Ovary (tissue), 9 donors: ENCODE data around the gene JPT1. TPM values are rescaled to one million over a fixed set of nuclear protein-coding genes. Genes with fewer than 3 reads are reported as not detected.

ENCODE experiments used
- DNase-seq, 5 donors: peaks; one replicate each; pipeline ENCODE4 v3.0.0-alpha.2; 2019 to 2020
- H3K27ac ChIP-seq, 2 donors: fragments of 200-600 bp; one replicate each; pipeline versions ENCODE4 v1.5.1 to v1.8.0; 2019 to 2022
- H3K27me3 ChIP-seq: fragments of 200-600 bp; one replicate; pipeline ENCODE4 v1.8.0; 2022
- H3K36me3 ChIP-seq: fragments of 200-600 bp; sonication (generic); one replicate; pipeline ENCODE4 v1.5.1; 2019
- H3K4me1 ChIP-seq: one replicate; pipeline ENCODE4 v1.8.1; 2013; ENCODE audit warnings: mild to moderate bottlenecking, moderate library complexity; ENCODE audit not compliant: insufficient read depth
- H3K4me3 ChIP-seq: fragments of 200-600 bp; sonication (generic); one replicate; pipeline ENCODE4 v1.5.1; 2017
- H3K9me3 ChIP-seq, 2 donors: fragments of 200-600 bp in 1 of 2; sonication (generic) in 1 of 2; one replicate each; pipeline versions ENCODE4 v1.5.1 to v1.8.1; 2013 to 2019; ENCODE audit warnings: mild to moderate bottlenecking in 1 of 2, moderate library complexity in 1 of 2
- CTCF ChIP-seq, 3 donors: fragments of 450-650 bp in 2 of 3; fragments of 200-600 bp in 1 of 3; IDR thresholded peaks; one replicate each; pipeline versions ENCODE4 v1.5.1 to v1.8.0; 2016 to 2022; ENCODE audit warnings: antibody characterized with exemption in 3 of 3, mild to moderate bottlenecking in 1 of 3
- EP300 ChIP-seq: sonication (generic); formaldehyde crosslinking; IDR thresholded peaks from one replicate; pipeline ENCODE4 v1.6.1; 2017; ENCODE audit warnings: antibody characterized with exemption
- POLR2A ChIP-seq: fragments of 450-650 bp; IDR thresholded peaks from one replicate; pipeline ENCODE4 v1.6.1; 2017; ENCODE audit warnings: antibody characterized with exemption, mild to moderate bottlenecking, moderate library complexity
- WGBS, 3 donors: extraction: QIAGEN DNeasy Blood & Tissue Kit in 1 of 3; methylation state at CpG; one replicate each; pipeline versions ENCODE4 v1.1.5 to v1.1.7; 2013 to 2017; 5-methylcytosine and 5-hydroxymethylcytosine counted together
- intact Hi-C, 4 donors: fragments of 100-400 bp; cut with DNase I; formaldehyde crosslinking; loops; one replicate each; pipeline versions ENCODE4 v1.11.0 to v1.15.1; 2022 to 2023
- polyA plus RNA-seq, 2 donors: library from polyadenylated mRNA; stranded (reverse); fragments of 200-250 nt in 1 of 2; fragments of 350-450 nt in 1 of 2; fragmentation: Illumina TruSeq in 1 of 2; extraction: RNeasy Lipid Tissue Mini Kit (QIAGEN cat#74804) in 1 of 2; gene quantifications; one replicate each; pipeline ENCODE4 v1.2.3, GENCODE V29; 2013 to 2014
- total RNA-seq, 7 donors: library from RNA; depleted of rRNA in 2 of 7; stranded (reverse); fragments of >200 nt in 2 of 7; fragmentation: NEBNext Ultra II Directional in 3 of 7; extraction: Animal tissue kit (Norgen Biotek cat#: 25700) in 3 of 7; gene quantifications; one replicate each; pipeline versions ENCODE4 v1.1.0 to v1.2.4, GENCODE V29; 2016 to 2023
- donor health status: DM: no; HTN: no; CAD: no; lungs with moderate emphysema.
- donor health status: DM: no; HTN: no; CAD: no.
- donor health status: Bipolar disorder and iron deficiency.
- donor health status: DM: yes; HTN: yes; CAD: no.
- donor health status: DM: no; HTN: no; CAD: no.
- donor health status: DM: yes; HTN: yes; CAD: no.

Gene JPT1
- total and polyA plus RNA-seq, 9 donors = 12.9 to 54.5 (median 20.2) TPM

DNA sequence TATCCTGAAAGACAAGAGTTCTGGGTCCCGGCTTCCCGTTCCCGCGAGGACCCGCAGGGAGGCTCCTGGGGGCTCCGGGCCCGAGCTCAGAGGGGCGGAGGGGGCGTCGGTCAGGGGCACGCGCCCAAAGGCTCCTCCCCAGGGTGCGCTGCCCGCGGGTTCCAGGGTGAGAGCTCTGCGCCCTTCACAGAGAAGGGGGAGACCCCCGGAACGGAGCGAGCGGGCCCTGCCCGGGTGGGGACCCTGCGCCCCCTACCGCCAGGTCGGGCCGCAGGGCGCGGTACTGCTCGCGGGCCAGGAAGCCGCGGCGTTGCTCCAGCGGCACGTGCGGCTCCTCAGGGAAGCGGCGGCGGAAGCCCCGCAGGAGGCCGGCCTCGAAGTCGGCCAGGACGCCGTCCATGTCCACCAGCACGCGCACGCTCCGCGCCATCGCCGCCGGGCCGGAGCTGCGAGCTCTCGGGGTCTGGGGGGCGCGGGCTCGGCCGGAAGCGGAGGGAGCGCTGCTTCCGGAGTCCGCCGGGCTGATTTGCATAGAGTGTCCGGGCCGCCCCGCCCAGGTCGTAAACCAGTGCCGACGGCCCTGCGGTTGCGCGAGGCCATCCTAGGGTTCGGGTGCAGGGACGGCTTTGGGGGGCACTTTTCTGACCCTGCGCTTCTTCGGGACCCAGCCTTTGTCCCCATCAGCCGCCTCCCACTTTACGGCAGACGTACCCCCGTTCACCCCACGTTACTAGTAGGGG is 22.9 kb downstream of the JPT1 start, which contains the start of gene NT5C:
NT5C (minus strand) TSS at position 465 of the 740 bp plus-strand sequence; CDS start at position 430, 35 bp downstream.
- Histone ChIP-seq H3K4me3 (peak within 1 kb of the TSS; percentile 74), H3K9me3 (no peaks in the 10 kb centered on the region), H3K4me1 (no peaks in the 10 kb centered on the region), H3K36me3 (no peaks in the 10 kb centered on the region), H3K27me3 (no peaks in the 10 kb centered on the region), H3K27ac (peak within 1 kb of the TSS; percentile 76 to 92)
- DNase-seq = peak; percentile 79 to 90 (median 82)
- TF ChIP-seq POLR2A = peak; percentile 69
- TF ChIP-seq EP300 = no peak
- peak; percentile 73 to 88 (median 85) for TF ChIP-seq CTCF (IDR thresholded peaks at IDR 0.05)
- 0 to 1% (median 0%) methylated on average over 46 to 82 of the region's 82 CpGs for WGBS, 3 donors
- intact Hi-C loops = no loop called here

DNA sequence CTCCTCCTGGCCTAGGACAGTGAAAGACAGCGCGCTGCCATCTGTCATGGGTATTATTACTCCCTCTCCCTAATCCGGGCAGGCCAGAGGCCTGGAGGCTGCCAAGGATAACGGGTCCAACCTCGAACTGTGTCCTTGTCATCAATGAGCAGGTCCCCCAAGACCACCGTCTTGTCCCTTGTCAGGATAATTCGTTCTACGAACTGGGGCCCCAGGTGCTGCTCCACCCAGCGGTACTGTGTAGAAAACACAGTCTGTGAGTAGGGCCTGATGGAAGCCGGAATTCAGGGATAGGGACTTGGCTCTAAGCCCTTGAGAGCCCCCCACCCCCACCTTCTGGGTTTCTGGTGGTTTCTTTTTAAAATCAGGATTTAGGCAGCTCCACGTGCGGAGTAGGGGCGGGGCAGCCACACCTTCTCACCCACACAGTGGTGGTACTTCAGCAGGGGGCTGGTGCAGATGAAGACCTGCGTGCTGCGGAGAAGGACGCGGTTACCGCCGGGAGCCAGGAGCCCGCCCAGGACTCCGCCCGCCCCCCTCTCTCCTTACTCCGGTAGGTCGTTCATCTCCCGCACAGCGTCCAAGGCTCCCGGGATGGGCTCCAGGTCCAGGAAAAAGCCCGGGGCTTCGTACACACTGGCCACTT is 23.6 kb downstream of the JPT1 start:
- H3K36me3 ChIP-seq = no peaks in the 10 kb centered on the region
- H3K27ac ChIP-seq = peak overlapping the region; percentile 76 to 92
- TF ChIP-seq EP300 (no peak), CTCF (IDR thresholded peaks at IDR 0.05) (peak in 1 of 3 donors; percentile 37)
- H3K27me3 ChIP-seq = no peaks in the 10 kb centered on the region
- WGBS, 3 donors = 10 to 13% (median 10%) methylated on average over 26 to 29 of the region's 29 CpGs
- intact Hi-C loops = no loop called here
- H3K4me1 ChIP-seq = no peaks in the 10 kb centered on the region
- peak; percentile 52 to 73 (median 61) for DNase-seq
- no peaks in the 10 kb centered on the region for H3K9me3 ChIP-seq
- H3K4me3 ChIP-seq = peak overlapping the region; percentile 74

- H3K4me1 ChIP-seq = no peaks in the 10 kb centered on the region
- peak overlapping the region in 1 of 2 donors; percentile 76 for H3K27ac ChIP-seq
- DNase-seq = peak in 1 of 5 donors; percentile 44
- WGBS, 3 donors = 67 to 82% (median 70%) methylated on average over 24 of the region's 24 CpGs
- H3K27me3 ChIP-seq = no peaks in the 10 kb centered on the region
- peak overlapping the region; percentile 74 for H3K4me3 ChIP-seq
- TF ChIP-seq POLR2A (no peak), EP300 (no peak), CTCF (IDR thresholded peaks at IDR 0.05) (no peak)
- intact Hi-C loops = no loop called here
- no peaks in the 10 kb centered on the region for H3K9me3 ChIP-seq
- no peaks in the 10 kb centered on the region for H3K36me3 ChIP-seq
Observed at GRCh38 chr17:75130059-75130631, 24.2 kb downstream of the JPT1 start.

- no peaks in the 10 kb centered on the region for H3K9me3 ChIP-seq
- no peaks in the 10 kb centered on the region for H3K27me3 ChIP-seq
- H3K4me1 ChIP-seq = no peaks in the 10 kb centered on the region
- intact Hi-C loops = loop anchor here in 1 of 4 donors (10.0 kb wide), 1 partner anchor 165 kb away; no protein-coding TSS in a partner anchor
- DNase-seq = no peak
- H3K36me3 ChIP-seq = no peaks in the 10 kb centered on the region
- no peak overlapping the region for H3K4me3 ChIP-seq
- 78 to 90% (median 79%) methylated on average over 9 of the region's 9 CpGs for WGBS, 3 donors
- no peak overlapping the region for H3K27ac ChIP-seq
- TF ChIP-seq CTCF (IDR thresholded peaks at IDR 0.05) = no peak
- TF ChIP-seq POLR2A = no peak
Observed at GRCh38 chr17:75129576-75129975, 24.7 kb downstream of the JPT1 start.
